T-helper 2 cell (primary cell): ENCODE measurements around the gene KIAA0825.
"Not testable (repeated sequence)": the region's sequence is repeated elsewhere in the genome, so short reads cannot be mapped to it uniquely, and the experiment has no call there.

Source experiments
- DNase-seq, 5 experiments: peaks; one replicate each; pipeline versions ENCODE4 v3.0.0 to v3.0.0-alpha.2; 2012 to 2022

Gene KIAA0825

DNA sequence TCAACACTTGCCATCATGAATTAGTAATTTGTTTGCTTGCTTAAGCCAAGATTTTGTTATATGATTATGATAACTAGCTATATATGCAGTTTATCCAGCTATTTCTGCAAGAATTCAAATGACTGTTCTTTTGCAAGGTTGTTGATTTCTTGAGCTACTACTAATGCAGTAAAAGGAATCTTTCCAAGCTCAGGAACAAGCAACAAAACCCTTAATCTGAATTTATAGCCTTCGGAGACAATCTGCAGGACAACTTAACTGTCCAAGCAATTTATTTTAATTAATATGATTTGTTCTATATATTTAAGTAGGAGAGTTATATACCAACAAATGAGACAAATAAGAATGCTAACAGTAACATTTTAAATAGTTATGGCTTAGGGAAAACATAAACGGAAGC is 450.3 kb downstream of the KIAA0825 start:
- DNase-seq: no peak

DNA sequence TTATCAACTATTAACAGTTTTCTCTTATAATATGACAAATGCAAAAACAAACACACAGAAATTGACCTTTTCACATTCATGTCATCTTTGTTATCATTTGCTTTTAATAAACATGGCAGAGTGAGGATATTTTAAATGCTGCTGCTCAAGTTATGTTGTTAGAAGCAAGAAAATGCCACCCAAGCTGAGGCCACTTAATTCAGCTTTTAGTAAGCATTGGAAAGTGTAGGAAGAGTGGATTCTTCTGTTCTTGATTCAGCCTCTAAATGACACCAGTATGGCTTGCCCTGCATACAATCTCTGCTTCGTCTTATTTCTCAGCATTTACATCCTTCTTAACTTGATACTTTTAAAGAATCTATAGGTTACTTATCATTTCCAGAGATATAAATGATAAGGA is 456.6 kb downstream of the KIAA0825 start:
- DNase-seq: no peak

DNA sequence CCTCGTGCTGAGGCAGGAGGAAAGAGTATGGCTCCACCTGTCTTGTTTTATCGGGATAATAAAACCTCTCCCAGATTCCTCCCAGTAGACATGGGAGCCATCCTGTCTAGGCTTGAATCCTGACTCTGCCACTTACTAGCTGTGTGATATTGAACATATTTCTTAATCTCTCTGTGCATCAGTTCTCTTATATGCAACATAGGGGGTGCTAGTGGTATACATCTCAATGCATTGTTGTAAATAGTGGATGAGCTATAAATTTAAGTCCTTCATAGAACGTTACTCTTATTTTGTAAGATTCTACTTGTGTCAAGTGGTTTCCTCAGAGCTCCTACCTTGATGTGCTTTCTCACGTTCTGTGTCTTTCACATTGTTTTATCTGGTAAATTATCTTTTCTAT is 459.3 kb downstream of the KIAA0825 start:
- peak in 1 of 5 experiments; percentile 3 for DNase-seq

DNA sequence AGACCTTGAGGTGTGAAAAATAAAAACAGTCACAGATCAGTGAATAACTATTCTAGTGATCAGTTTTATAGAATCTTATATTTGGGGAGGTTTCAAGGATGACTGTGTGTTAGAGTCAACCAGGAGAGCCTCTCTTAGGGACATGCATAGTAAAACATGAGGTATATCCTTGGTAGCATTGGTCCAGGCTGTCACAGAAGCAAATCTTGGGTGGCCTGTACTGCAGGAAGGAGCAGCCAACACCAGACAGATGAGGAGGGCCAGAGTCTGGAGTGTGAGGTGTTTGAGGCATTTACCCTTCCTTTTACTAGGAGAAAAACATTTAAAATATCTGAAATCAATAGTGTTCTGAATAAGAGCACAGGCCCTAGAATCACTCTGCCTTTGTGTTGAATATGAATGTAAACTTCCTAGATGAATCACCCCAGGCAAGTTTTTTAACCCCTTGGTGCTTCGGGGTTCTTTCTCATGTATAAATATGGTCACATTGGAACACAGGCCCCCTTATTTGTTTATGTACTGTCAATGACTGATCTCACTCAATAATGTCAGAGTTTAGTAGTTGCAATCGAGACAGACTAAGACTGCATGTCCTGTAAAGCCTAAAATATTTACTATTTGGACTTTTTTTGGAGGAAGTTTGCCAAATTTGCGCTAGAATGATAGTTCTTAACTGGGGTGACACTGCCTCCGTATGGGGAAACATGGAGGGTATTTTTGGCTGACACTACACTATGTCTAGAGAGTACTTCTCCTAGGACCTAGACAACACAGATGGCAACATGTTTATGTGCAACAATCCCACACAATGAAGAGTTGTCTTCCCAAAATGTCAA is 460.5 kb downstream of the KIAA0825 start:
- DNase-seq: no peak

DNA sequence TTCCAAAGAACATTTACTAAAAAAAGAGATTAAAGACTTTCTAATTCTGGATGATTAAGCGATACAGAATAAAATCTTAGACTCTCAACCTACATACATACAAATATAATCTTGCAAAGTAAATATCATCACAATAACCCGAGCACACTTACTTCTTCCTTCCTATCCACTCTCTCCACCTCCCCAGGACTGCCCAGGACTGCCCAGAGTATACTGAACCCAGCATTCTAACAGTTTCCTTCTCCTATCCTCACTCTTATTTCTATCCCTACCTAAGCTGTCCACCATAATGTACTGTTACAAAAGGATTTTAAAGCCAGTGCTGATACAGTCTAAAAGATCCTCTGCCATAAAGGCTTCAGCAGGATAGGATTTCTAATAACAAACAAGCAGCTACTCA is 463.7 kb downstream of the KIAA0825 start:
- DNase-seq: no peak

DNA sequence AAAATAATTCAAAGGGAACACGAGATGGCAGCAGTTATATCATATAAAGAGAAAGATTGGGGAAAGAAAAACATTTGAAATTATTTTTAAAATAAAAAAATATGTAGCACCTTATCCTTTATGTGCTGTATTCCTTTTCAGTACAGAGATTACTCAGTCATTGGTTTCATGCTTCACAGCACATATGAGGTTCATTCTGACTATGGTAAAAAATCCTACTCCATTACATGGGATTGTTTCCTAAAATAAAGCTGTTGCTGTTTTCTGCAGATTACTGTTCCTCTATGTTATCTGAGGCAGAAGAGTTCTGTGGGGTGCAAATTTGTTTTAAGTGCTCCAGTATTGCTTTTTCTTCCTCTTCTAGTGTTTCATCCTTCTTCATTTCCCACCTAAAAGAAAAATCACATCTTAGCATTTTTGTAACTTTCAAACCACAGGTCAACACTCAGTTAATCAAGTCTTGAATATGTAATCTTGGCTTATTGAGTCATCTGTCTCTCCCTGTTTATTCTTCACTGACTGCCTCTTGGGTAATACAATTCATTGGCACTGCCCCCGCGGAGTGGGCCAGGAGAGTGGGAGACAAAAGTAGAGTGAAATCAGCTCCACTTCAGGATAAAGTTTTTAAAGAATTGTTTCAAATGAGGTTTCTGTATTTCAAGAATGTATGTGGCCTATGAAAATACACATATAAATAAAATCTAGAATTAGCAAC is 464.5 kb downstream of the KIAA0825 start:
- DNase-seq: no peak

DNA sequence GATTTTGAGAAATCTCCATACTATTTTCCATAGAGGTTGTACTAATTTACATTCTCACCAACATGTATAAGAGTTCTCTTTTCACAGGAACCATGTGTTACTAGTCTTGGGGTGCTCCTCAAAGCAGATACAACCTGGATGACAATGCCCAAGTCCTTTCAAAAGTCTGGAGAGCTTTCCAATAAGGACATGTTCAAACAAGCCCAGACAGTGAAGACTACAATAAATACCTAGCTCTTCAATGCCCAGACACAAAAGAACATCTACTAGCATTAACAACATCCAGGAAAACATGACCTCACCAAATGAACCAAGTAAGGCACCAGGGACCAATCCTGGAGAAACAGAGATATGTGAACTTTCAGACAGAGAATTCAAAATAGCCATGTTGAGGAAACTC is 474.8 kb downstream of the KIAA0825 start:
- DNase-seq: not testable (repeated sequence)

DNA sequence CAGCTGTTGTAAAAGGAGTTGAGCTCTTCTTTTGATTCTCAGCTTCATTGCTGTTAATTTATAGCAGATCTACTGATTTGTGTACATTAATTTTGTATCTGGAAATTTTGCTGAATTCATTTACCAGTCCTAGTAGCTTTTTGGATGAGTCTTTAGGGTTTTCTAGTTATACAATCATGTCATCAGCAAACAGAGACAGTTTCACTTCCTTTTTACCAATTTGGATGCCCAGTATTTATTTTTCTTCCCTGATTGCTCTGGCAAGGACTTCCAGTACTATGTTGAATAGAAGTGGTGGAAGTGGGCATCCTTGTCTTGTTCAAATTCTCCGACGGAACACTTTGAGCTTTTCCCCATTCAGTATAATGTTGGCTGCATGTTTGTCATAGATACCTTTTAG is 478.1 kb downstream of the KIAA0825 start:
- no peak for DNase-seq

DNA sequence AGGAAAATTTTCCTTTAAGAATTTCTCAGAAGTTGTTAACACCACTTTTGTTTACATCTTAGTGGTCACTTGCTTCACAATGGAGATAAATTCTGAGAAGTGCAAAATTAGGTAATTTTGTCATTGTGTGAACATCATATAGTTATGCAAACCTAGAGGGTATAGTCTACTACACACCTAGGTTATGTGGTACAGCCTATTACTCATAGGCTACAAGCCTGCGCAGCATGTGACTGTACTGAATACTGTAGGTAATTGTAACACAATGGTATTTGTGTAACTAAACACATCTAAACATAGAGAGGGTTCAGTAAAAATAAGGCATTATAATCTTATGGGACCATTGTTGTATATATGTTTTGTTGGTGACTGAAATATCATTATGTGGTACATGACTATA is 488.3 kb downstream of the KIAA0825 start:
- no peak for DNase-seq

DNA sequence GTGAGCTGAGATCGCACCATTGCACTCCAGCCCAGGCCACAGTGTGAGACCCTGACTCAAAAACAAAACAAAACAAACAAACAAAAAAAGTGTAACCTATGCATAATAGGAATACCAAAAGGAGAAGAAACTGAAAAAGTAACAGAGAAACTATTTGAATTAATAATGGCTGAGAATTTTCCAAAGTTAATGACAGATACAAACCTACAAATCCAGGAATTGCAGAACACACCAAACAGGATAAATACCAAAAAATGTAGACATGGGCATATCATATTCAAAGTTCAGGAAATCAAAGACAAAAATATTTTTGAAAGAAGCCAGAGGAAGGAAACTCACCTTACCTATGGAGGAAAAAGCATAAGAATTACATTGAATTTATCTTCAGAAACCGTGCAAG is 493.3 kb downstream of the KIAA0825 start:
- no peak for DNase-seq

DNA sequence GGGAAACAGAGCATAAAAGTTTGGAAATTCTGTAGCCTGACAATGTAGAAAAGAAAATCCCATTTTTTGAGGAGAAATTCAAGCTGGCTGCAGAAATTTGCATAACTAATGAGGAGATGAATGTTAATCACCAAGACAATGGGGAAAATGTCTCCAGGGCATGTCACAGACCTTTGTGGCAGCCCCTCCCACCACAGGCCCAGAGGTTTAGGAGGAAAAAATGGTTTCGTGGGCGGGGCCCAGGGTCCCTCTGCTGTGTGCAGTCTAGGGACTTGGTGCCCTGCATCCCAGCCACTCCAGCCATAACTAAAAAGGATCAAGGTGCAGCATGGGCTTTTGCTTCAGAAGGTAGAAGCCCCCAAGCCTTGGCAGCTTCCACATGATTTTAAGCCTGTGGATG is 502.1 kb downstream of the KIAA0825 start:
- not testable (repeated sequence) for DNase-seq

DNA sequence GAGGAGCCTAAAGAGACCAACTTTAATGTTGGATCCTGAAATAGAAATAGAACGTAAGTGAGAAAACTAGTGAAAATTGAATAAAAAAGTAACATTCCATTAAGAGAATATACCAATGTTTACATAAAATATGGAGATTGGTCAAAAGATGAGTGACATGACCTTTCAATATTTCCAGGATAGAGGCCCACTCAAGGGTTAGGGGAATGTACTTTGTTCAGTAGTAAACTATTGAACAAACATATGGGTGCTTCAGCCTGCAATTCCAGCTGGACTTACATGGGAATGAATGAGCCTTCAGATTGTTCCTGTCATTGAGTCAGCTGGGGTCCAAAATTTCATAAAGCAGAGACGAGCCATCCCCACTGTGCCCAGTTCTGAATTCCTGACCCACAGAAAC is 505.3 kb downstream of the KIAA0825 start:
- no peak for DNase-seq

DNA sequence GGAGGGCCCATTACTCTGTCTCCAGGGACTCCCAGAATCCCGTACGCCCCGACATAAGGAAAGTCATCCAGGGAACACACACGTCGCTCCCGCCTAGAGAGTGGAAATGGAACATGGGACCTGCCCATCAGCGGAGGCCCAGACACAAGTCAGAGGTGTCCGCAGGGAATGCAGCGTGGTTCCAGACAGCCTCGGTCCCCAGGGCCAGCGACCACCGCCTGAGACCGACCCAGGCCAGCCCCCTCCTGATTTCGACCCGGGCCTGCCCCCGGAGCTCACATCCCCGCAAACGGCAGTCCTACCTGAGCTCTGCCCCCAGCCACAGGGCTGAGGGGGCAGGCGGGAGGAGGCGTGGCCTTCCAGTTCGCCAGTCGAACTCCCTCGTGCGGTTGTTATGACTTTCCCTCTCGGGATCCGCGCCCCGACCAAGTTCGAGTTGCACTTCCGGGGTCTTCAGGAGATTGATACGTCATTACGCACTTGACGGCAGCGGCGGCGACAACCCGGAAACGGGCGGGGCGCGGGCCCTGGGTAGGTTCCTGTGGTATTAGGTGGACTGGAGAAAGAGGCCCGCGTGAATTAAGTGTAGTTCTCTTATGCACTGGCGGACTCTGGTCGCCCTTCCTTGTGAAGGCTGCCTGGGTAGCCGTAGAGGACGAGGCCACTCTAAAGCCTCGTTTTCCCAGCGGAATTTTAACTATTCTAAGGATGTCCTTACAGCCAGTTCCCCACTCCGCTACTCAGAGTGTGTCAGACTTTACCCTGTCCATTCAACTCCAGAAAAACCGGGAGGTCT is 507.0 kb downstream of the KIAA0825 start:
- DNase-seq: peak; percentile 80 to 95 (median 88)

DNA sequence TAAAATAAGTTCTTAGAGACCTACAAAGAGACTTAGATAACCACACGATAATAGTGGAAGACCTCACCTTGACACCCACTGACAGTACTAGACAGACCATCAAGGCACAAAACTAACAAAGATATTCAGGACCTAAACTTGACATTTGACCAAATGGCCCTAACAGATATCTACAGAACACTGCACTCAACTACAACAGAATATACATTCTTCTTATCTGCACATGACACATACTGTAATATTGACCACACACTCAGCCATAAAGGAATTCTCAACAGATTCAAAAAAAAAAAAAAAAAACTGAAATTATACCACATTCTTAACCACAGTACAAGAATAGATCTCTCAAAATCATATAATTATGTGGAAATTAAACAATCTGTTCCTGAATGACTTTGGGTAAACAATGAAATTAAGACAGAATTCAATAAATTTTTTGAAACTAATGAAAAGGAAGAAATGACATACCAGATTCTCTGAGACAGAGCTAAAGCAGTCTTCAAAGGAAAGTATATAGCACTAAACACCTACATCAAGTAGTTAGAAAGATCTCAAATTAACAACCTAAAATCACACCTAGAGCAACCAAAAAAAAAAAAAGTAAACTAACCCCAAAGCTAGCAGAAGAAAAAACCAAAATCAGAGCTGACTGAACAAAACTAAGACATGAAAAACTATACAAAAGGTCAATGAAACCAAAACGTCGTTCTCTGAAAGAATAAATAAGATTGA is 514.7 kb downstream of the KIAA0825 start:
- DNase-seq: no peak
